Astrocyte (in vitro differentiated cells and primary cell): ENCODE data around the gene LRRC28. TPM values are rescaled to one million over a fixed set of nuclear protein-coding genes. Genes with fewer than 3 reads are reported as not detected.

Experiments
- DNase-seq: peaks from one replicate; pipeline ENCODE4 v3.0.0-alpha.2; 2010; ENCODE audit warnings: low read depth
- FAIRE-seq: peaks from 2 replicates; lab custom pipeline; 2011; peaks lifted over from hg19 to GRCh38; lab: Jason Lieb, UNC
- H2AFZ ChIP-seq: 2 replicates; pipeline ENCODE4 v1.6.0; 2012; ENCODE audit warnings: low read depth, low read length, inconsistent platforms
- H3K27ac ChIP-seq: 2 replicates; pipeline ENCODE4 v1.5.1; 2011; ENCODE audit warnings: low read depth, low read length, inconsistent platforms
- H3K27me3 ChIP-seq: 2 replicates; pipeline ENCODE4 v1.6.0; 2011; ENCODE audit warnings: low read length, inconsistent platforms; ENCODE audit not compliant: insufficient read depth
- H3K36me3 ChIP-seq: 2 replicates; pipeline ENCODE4 v1.5.1; 2011; ENCODE audit warnings: low read length, inconsistent platforms; ENCODE audit not compliant: insufficient read depth
- H3K4me1 ChIP-seq: 2 replicates; pipeline ENCODE4 v1.5.1; 2011; ENCODE audit warnings: low read length, inconsistent platforms; ENCODE audit not compliant: insufficient read depth
- H3K4me2 ChIP-seq: 2 replicates; pipeline ENCODE4 v1.6.0; 2012; ENCODE audit warnings: low read length, inconsistent platforms
- H3K4me3 ChIP-seq: 2 replicates; pipeline ENCODE4 v1.5.1; 2011; ENCODE audit warnings: low read depth, mild to moderate bottlenecking, low read length, inconsistent platforms; ENCODE audit not compliant: insufficient read depth
- H3K79me2 ChIP-seq: 2 replicates; pipeline ENCODE4 v1.6.0; 2012; ENCODE audit warnings: mild to moderate bottlenecking, low read length, inconsistent platforms; ENCODE audit not compliant: insufficient read depth
- H3K9ac ChIP-seq: 2 replicates; pipeline ENCODE4 v1.6.0; 2012; ENCODE audit warnings: mild to moderate bottlenecking, low read length, inconsistent platforms
- H3K9me3 ChIP-seq: 2 replicates; pipeline ENCODE4 v1.5.1; 2012; ENCODE audit warnings: low read depth, mild to moderate bottlenecking, low read length, inconsistent platforms; ENCODE audit not compliant: insufficient read depth
- H4K20me1 ChIP-seq: 2 replicates; pipeline ENCODE4 v1.6.0; 2012; ENCODE audit warnings: low read length, inconsistent platforms; ENCODE audit not compliant: insufficient read depth
- H3K27ac Mint-ChIP-seq: one replicate; pipeline ENCODE4 v1.8.0; 2021; ENCODE audit warnings: mild to moderate bottlenecking, mixed read lengths; ENCODE audit not compliant: unreplicated experiment
- H3K27me3 Mint-ChIP-seq: one replicate; pipeline ENCODE4 v1.8.0; 2021; ENCODE audit warnings: low read depth, mixed read lengths; ENCODE audit not compliant: unreplicated experiment
- H3K36me3 Mint-ChIP-seq: one replicate; pipeline ENCODE4 v1.8.0; 2021; ENCODE audit warnings: low read depth, mixed read lengths; ENCODE audit not compliant: unreplicated experiment
- H3K4me1 Mint-ChIP-seq: one replicate; pipeline ENCODE4 v1.8.0; 2021; ENCODE audit warnings: low read depth, mixed read lengths; ENCODE audit not compliant: unreplicated experiment
- H3K4me3 Mint-ChIP-seq: one replicate; pipeline ENCODE4 v1.8.0; 2021; ENCODE audit warnings: mild to moderate bottlenecking, moderate library complexity, mixed read lengths; ENCODE audit not compliant: unreplicated experiment
- H3K9me3 Mint-ChIP-seq: one replicate; pipeline ENCODE4 v1.8.0; 2021; ENCODE audit warnings: mild to moderate bottlenecking, mixed read lengths; ENCODE audit not compliant: unreplicated experiment
- CTCF ChIP-seq: IDR thresholded peaks from 2 replicates; pipeline ENCODE4 v1.5.1; 2011; ENCODE audit warnings: low read depth, mild to moderate bottlenecking, inconsistent platforms, low read length, moderate library complexity; ENCODE audit not compliant: insufficient read depth
- EZH2 ChIP-seq: IDR thresholded peaks from 2 replicates; pipeline ENCODE4 v1.6.1; 2012; ENCODE audit warnings: mild to moderate bottlenecking, low read length, inconsistent platforms; ENCODE audit not compliant: insufficient read depth
- total RNA-seq: library from RNA; stranded (reverse); gene quantifications from 2 replicates; pipeline ENCODE4 v1.2.1, GENCODE V29; 2021

The LRRC28 gene
- total RNA-seq, 1 donor from 2014 or later: 28.1 TPM

- no peak for DNase-seq
- no peak overlapping the region for H3K4me3 ChIP-seq
These were observed 181.9 kb downstream of the LRRC28 start for GRCh38 chr15:99433026-99433756.

DNA sequence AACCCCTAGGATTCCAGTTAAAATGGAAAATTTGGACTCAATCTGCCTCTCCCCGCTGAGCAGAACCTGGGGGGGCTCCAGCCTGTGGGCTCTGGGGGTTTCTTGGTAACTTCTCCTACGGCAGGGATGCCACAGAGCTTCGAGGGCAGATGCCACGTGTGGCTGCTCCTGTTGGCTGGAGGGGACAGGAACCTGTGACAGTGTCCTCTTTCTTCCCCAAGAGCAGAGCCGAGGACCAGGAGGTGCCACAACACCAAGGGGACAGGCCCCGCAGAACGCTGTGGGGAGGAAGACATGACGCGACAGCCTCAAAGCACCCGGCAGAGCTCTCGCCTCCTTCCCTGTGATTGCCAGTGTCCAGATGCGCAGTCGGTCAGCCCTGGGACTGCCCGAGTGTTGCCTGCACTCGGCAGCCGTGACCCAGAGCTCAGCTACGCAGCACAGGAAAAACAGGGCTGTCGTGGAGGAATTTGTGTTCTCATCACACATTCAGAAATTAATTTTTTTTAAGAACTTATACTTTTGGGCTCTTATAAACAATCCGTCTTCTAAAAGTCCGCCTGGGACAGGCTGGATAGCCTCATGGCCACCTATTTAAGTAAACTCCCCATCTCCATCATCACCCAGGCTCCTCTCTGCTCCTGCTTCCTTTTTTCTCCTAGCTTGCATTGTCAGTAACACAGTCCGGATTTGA lies 182.6 kb downstream of the LRRC28 start:
- Histone ChIP-seq H3K4me1 (peaks cover 16% of the 10 kb centered on the region), H3K27me3 (no peaks in the 10 kb centered on the region), H3K36me3 (no peaks in the 10 kb centered on the region), H3K79me2 (no peaks in the 10 kb centered on the region), H3K9me3 (no peaks in the 10 kb centered on the region), H3K4me2 (no peak overlapping the region), H3K27ac (no peak overlapping the region), H2AFZ (no peak overlapping the region), H3K4me3 (no peak overlapping the region), H4K20me1 (no peaks in the 10 kb centered on the region), H3K9ac (no peak overlapping the region)
- DNase-seq: no peak
- peak overlapping the region; percentile 40 for H3K4me3 Mint-ChIP-seq
- no peaks in the 10 kb centered on the region for H3K36me3 Mint-ChIP-seq
- H3K27me3 Mint-ChIP-seq: peaks cover 34% of the 10 kb centered on the region
- TF ChIP-seq EZH2 (no peak), CTCF (no peak)
- FAIRE-seq: no peak
- peak overlapping the region; percentile 30 for H3K27ac Mint-ChIP-seq
- H3K9me3 Mint-ChIP-seq: peaks cover 2% of the 10 kb centered on the region
- peaks cover 5% of the 10 kb centered on the region for H3K4me1 Mint-ChIP-seq

More at GRCh38 chr15:99433026-99433756, 181.9 kb downstream of the LRRC28 start:
- H3K4me1 Mint-ChIP-seq: no peaks in the 10 kb centered on the region
- H3K36me3 Mint-ChIP-seq: no peaks in the 10 kb centered on the region
- no peaks in the 10 kb centered on the region for H3K9me3 ChIP-seq
- H3K9ac ChIP-seq: no peak overlapping the region
- TF ChIP-seq EZH2 (no peak), CTCF (no peak)
- no peaks in the 10 kb centered on the region for H3K79me2 ChIP-seq
- no peaks in the 10 kb centered on the region for H3K27me3 ChIP-seq
- H4K20me1 ChIP-seq: no peaks in the 10 kb centered on the region
- peaks cover 2% of the 10 kb centered on the region for H3K9me3 Mint-ChIP-seq
- no peak overlapping the region for H3K4me3 Mint-ChIP-seq
- no peak overlapping the region for H3K27ac ChIP-seq
- H3K36me3 ChIP-seq: no peaks in the 10 kb centered on the region
- H3K4me2 ChIP-seq: no peak overlapping the region
- H3K4me1 ChIP-seq: peaks cover 9% of the 10 kb centered on the region
- H2AFZ ChIP-seq: no peak overlapping the region
- FAIRE-seq: no peak
- H3K27ac Mint-ChIP-seq: no peak overlapping the region
- peaks cover 34% of the 10 kb centered on the region for H3K27me3 Mint-ChIP-seq
